GM12873 (cell line): ENCODE results near the gene ZMIZ2.

ENCODE experiments used
- TF ChIP-seq, protein P1 (sequence below): IDR thresholded peaks from 2 replicates; pipeline ENCODE4 v1.5.1; 2012; ENCODE audit warnings: low read depth, mild to moderate bottlenecking, moderate library complexity, low read length, control low read depth; ENCODE audit not compliant: insufficient read depth; ENCODE audit errors: missing control alignments

Gene ZMIZ2

GRCh38 chr7:44764081-44764480 is 15.4 kb downstream of the ZMIZ2 start:
- TF ChIP-seq, protein P1, sequence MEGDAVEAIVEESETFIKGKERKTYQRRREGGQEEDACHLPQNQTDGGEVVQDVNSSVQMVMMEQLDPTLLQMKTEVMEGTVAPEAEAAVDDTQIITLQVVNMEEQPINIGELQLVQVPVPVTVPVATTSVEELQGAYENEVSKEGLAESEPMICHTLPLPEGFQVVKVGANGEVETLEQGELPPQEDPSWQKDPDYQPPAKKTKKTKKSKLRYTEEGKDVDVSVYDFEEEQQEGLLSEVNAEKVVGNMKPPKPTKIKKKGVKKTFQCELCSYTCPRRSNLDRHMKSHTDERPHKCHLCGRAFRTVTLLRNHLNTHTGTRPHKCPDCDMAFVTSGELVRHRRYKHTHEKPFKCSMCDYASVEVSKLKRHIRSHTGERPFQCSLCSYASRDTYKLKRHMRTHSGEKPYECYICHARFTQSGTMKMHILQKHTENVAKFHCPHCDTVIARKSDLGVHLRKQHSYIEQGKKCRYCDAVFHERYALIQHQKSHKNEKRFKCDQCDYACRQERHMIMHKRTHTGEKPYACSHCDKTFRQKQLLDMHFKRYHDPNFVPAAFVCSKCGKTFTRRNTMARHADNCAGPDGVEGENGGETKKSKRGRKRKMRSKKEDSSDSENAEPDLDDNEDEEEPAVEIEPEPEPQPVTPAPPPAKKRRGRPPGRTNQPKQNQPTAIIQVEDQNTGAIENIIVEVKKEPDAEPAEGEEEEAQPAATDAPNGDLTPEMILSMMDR = no peak

DNA sequence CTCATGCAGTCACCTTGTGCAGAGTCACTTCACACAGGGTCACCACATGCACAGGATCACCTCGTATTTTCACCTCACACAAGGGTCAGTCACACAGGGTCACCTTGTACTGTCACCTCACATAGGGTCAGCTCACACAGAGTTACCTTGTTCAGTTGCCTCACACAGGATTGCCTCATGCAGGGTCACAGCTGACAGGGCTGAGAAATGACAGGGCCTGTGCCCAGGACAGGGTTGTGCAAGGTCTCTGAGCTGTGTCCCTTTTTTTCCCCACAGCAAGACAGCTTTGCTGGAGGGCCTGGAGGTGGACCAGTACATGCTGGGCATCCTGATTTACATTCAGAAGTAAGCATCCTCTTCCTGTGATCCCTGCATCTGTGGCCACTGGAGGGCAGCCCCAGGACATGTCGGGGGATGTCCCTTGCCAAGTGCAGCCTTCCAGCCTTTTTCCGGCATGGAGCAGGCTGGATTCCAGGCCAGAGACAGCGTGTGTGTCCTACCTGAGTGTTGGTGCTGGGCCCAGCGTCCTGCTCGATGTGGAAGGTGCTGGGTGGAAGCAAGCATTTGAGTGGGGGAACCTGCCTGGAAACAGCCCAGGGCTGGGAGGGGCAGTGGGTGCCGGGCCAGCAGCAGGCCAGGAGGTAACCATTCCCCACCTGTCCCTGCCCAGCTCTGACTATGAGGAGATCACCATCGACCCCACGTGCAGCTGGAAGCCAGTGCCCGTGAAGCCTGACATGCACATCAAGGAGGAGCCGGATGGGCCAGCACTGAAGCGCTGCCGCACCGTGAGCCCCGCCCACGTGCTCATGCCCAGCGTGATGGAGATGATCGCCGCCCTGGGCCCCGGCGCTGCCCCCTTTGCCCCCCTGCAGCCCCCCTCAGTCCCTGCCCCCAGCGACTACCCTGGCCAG is 16.3 kb downstream of the ZMIZ2 start:
- TF ChIP-seq, protein P1 = no peak

DNA sequence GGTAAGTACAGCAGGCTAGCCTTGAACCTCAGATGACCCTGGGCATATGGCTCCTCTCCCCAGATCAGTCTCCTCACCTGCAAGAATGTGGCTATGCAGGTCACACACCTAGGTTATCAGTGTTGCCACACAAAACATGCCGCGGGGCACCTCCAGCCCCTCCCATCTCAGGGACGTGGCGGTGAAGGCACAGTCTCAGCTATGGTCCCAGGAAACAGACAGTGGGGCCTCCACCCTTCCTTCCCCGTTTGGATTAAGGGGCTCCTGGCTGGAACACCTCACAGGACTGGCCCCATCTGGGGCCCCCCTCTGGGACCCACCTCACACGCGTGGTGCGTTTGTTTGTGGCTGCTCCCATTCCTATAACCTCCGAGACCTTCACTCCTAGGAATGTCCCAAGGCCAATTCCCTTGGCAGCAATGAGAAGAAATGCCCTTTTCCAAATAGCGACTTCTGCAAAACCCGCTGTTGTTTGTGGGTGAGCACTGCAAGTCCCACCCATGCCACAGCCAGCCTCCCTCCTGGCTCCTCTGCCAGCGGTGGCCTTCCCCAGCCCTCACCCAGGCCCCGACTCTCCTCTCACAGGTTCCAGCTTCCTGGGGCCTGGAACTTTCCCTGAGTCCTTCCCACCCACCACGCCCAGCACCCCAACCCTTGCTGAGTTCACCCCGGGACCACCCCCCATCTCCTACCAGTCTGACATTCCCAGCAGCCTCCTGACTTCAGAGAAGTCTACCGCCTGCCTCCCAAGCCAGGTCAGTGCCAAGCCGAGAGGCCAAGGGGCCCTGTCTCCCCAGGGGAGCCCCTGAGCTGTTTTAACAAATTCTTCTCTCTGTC is 17.1 kb downstream of the ZMIZ2 start:
- TF ChIP-seq, protein P1 = no peak

DNA sequence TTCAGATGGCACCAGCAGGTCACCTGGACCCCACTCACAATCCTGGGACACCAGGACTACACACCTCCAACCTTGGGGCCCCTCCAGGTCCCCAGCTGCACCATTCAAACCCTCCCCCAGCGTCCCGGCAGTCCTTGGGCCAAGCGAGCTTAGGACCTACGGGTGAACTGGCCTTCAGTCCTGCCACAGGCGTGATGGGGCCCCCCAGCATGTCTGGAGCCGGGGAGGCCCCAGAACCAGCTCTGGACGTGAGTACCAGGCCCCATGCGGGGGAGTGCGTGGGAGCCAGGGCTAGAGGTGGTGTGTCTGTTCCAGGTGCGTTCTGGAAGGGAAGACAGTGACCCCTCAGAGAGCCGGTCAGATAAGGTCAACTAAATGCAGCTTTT is 17.8 kb downstream of the ZMIZ2 start:
- TF ChIP-seq, protein P1 = no peak

- TF ChIP-seq, protein P1 = no peak
Observed at GRCh38 chr7:44767134-44767911, 18.7 kb downstream of the ZMIZ2 start.

DNA sequence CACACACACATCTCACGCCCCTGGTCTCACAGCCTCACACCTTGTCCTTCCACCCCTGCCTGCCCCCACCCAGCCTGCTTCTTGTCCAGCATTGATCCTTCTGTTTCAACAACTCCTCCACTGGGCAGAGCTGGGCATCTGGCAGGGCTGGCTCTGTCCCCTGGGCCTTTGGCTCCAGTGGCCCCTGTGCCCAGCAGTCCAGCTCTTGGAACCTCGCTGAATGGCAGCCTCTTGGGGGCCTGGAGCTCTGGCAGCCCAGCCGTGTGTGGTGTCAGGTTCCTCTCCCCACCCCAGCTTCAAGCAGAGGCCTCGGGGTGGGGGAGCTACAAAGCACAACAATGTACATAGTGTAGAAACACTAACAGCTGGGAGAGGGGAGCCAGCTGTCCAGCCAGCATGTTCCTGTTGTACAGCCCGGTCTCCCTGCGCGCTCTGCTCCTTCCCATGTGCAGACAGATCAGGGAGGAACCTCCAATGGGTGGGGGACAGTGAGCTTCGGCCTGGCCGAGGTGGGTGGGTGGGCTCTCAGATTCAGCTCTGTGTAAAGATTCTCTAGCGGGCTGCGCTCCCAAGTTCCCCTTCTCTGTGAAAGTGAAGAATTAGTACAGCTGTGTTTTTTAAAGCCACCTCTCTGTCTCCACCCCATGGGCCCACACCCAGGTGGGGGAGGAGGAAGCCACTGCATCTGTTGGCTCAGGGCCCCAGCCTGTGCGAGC is 19.4 kb downstream of the ZMIZ2 start:
- TF ChIP-seq, protein P1 = no peak
